ENCODE results near the gene KAZALD1.
A peak's percentile ranks its signal among the peaks of the same experiment; 100 is the strongest.

The KAZALD1 gene, protein sequence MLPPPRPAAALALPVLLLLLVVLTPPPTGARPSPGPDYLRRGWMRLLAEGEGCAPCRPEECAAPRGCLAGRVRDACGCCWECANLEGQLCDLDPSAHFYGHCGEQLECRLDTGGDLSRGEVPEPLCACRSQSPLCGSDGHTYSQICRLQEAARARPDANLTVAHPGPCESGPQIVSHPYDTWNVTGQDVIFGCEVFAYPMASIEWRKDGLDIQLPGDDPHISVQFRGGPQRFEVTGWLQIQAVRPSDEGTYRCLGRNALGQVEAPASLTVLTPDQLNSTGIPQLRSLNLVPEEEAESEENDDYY

GRCh38 chr10:101061624-101062231 is at the start of gene KAZALD1:
Gene KAZALD1, plus strand, starts transcription at chr10:101061989. Its CDS starts 604 bp downstream, at chr10:101062593.
- DNase-seq (ENCODE audit: low spot score): no peak

DNA sequence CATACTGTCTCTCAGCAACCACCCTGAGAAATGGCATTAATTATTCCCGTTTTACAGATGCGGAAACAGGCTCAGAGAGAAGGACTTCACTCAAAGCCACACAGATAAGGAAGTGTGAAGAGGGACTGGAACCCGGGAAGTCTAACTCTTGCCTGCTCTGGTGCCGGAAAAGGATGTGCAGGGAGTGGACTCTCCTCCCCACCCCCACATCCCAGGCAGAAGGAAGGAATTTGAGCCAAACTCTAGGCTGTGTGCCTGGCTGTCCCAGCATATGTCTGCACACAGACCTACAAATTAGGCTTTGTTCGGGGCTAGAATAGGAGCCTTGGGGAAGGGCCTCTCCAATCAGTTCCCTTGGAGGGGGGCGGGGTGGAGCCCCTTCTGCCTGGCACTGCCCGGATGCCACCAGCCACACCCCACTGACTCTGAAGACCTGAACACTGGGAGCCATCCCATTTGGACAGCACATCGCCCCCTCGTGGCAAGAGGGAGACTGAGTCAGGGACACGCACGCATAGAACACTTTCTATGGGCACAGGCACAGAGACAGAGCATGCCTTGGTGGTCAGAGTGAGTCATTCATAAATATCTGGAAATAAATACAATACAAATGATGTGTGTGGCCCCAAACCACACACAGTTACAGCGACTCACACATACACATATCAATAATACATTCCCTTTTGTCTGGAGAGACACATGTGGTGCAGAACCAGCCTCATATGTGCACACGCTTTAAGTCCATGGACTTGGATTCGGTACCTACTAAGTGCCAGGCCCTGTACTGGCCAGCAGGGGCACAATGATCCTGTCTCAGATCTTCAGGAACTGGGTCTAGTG is 49.0 kb upstream of the KAZALD1 start:
- DNase-seq (ENCODE audit: low spot score): peak; percentile 79

GRCh38 chr10:101013365-101013825 is 48.4 kb upstream of the KAZALD1 start:
- no peak for DNase-seq (ENCODE audit: low spot score)

GRCh38 chr10:101014230-101014884 is 47.4 kb upstream of the KAZALD1 start:
- DNase-seq (ENCODE audit: low spot score): peak; percentile 76

- DNase-seq (ENCODE audit: low spot score): no peak
Observed at GRCh38 chr10:101014966-101015581, 46.7 kb upstream of the KAZALD1 start.

- DNase-seq (ENCODE audit: low spot score): no peak
Observed at GRCh38 chr10:101015582-101015973, 46.2 kb upstream of the KAZALD1 start.

DNA sequence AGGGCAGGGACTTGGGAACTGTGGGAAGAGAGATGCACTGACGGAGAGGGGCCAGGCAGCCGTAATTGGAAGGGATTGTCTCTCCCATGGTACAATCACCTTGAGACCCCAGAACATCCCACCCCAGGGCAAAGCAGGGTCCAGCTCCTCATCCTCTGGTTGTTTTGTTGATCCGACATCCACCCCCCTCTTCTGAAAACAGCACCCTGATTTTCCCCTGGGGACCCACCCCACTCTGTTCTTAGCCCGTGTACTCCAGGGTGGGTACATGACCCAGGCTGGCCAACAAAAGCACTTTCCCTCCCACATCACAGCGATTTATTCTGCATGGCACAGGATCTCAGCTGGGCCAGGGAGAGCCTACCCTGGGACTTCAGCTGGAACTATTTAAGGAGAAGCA is 45.0 kb upstream of the KAZALD1 start:
- DNase-seq (ENCODE audit: low spot score): no peak

GRCh38 chr10:101018118-101018599 is 43.6 kb upstream of the KAZALD1 start:
- no peak for DNase-seq (ENCODE audit: low spot score)

DNA sequence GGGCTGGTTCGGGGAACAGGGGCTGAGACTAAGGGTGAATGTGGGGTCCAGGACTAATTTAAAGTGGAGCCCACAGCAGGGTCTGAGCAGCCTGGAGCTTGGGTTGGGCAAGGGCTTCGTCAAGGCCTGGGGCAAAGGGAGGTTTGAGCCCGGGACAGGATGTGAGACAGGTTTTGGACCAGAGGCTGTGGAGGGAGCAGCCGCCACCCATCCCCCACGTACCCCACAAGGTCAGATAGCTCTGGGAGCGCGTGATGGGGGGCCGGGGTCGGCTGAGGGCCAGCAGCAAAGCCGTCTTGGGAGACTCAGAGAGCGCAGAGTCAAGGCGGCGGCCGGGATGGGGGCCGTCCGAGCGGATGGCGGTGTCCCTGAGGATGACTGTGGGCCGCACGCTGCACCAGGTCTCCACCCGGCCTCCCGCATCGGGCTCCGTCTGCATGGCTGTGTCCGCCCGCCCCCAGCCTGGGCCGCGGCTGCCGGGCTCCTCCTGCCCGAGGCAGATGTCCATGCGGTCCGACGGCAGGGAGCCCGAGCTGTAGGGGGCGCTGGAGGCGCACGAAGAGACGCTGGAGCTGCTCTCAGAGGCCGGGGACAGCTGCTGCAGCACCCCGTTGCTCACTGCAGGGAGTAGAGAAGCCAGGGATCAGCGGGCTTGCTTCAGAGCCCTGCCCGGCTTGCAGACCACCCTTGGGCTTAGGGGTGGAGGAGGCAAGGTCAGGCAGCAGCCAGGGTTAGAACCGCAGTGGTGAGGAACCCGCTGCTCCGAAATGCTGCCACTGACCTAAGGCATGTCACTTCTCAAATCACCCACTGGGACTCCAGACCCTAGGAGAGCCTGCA is 43.0 kb upstream of the KAZALD1 start:
- peak; percentile 72 for DNase-seq (ENCODE audit: low spot score)

- DNase-seq (ENCODE audit: low spot score): no peak
Observed at GRCh38 chr10:101019440-101019703, 42.4 kb upstream of the KAZALD1 start.

DNA sequence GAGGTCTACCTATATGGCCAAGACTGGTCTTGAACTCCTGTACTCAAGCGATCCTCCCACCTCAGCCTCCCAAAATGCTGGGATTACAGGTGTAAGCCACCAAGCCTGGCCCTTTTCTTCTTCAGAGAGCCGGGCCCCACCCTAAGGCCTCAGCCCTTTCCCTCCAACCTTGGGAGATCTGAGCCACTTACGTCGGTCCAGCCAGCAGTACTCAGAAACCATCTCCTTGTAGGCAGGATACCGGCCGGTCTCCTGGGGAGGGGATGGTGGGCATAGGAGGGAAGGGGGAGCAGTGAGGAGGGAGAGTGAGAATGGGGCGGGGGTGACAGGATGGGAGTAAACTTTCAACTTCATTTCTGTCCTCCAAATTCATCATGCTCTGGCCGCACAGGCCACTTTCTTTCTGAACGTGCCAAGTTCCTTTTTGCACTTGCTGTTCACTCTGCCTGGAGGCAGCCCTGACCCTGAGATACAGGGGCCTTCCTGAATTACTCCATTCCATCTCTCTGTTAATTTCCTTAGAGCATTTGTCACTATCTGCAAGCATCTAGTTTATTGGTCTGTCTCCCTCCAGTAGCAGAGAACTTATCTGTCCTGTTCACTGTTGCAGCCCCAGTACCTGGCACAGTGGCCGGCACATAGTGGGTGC is 41.2 kb upstream of the KAZALD1 start:
- DNase-seq (ENCODE audit: low spot score): no peak

DNA sequence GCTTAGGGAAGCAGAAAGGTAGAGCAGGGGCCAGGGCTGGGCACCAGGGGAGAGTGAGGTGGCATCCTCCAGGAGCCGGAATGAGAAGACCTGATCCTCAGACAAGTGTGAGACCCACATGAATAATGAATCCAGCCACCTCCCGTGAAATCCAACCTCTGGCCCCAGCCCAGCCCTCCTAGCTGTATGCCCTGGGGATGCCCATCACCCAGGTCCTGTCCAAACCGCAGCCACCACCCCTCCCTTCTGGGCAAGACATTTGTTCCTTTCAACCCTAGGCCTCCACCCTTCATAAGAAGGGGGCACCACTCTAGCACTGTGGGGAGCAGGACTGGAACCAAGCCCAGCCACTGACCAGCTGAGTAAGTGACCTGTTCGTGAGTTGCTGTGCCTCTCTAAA is 40.5 kb upstream of the KAZALD1 start:
- DNase-seq (ENCODE audit: low spot score): no peak

- DNase-seq (ENCODE audit: low spot score): no peak
Observed at GRCh38 chr10:101021692-101022251, 40.0 kb upstream of the KAZALD1 start.

GRCh38 chr10:101022967-101023705 is 38.7 kb upstream of the KAZALD1 start:
- no peak for DNase-seq (ENCODE audit: low spot score)

DNA sequence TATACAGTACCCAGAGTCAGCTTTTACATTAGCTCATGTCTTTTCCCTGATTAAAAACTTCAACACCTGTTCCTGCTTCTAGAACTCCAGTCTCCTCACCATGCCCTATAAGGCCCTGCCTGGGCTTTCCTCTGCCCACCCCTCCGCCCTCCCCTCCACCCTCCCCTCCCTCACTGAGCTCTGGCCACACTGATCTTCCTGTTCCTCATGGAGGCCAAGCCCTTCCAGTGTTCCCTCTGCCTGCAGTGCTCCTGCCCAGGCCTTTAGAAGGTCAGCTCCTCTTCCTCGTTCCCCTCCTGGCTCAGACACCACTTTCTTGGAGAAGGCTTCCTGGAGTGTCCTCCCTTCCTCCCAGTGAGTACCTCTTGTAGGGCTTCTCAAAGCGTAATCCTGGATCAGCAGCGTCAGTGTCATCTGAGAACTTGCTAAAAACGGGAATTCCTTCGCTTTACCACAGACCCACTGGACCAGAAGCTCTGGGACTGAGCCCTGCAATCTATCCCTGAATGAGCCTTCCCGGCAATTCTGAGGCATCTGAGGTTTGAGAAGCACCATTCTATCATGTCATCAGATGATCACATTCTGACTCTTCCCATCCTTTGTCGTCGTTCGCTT is 34.6 kb upstream of the KAZALD1 start:
- DNase-seq (ENCODE audit: low spot score): no peak

DNA sequence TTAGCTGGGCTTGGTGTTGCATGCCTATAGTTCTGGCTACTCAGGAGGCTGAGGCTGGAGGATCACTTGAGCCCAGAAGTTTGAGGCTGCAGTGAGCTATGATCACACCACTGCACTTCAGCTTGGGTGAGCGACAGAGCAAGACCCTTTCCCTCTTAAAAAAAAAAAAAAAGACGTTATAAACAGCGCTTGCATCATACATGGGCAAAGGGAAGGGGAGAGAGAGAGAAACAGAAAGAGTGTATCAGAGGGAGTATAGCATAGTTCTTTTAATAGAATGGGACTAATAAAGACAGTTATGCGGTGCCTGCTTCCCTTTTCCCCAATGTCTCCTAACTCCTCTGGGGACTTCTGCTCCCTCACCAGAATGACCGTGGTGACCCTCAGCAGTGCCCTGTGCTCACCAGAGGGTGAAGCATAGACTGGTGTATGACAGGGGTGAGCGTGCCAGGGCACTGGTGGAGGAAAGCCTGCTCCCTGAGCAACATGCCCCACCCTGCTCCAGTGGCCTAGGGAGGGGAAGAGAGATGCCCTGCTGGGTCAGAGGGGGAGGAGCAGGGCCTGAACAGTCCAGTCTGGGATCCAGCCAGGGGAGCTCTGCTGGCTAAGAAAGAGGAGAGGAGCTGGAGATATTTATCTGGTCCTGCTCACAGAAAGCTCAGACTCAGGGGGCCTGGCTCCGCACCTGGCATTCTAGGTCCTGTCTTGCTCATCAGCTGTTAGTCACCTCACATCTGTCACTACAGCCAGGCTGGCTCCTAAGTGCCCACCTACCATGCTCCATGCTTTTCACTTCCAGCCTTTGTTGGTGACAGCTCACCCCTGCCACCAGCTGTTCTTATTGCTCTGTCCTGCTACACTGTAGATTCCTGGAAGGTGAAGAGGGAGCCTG is 33.1 kb upstream of the KAZALD1 start:
- no peak for DNase-seq (ENCODE audit: low spot score)

- DNase-seq (ENCODE audit: low spot score): no peak
Observed at GRCh38 chr10:101029520-101030295, 32.1 kb upstream of the KAZALD1 start.

All from CD4-positive, alpha-beta T cell treated with Interleukin-15 for 4 hours (primary cell).